Measurements from ENCODE around the gene RGS11. TPM values are rescaled to one million over a fixed set of nuclear protein-coding genes. Genes with fewer than 3 reads are reported as not detected.

Gene RGS11
- total RNA-seq, 2 donors from 2014 or later, result 0.19 to 0.67 TPM

DNA sequence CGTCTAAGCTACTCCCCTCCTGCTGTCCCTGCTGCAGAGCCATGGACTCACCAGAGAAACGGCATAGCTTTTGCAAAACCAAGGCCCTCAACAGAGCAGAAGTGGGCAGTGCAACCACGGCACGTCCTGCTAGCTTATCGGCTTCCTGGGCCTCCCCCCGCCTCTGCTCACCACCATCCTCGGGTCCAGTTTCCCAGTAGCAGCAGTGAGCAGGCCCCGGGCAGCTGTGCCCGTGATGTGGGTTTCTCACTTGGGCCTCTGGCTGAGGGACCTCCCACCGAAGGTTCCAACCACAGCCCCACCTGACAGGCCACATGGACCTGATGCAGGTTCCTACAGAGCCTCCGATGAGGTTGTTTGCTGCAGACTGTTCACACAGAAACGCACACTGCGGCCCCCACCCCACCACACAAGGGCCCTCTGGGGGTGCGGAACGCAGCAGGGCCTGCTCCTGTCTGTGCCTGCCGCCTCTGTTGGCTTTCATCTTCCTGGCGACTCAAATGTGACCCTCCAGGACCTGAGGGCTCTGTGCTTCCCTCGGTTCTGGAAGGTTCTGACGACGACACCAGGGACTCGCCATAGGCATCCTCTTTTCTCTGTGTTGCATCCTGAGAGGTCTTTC, 32.1 kb upstream of the RGS11 start:
- no peak for DNase-seq
- Mint-ChIP-seq H3K9me3 (no peaks in the 10 kb centered on the region), H3K27me3 (ENCODE audit: low read depth) (no peaks in the 10 kb centered on the region), H3K27ac (no peak overlapping the region), H3K36me3 (ENCODE audit: insufficient read depth in 2 of 2) (peaks cover 0 to 2% of the 10 kb centered on the region in 2 donors), H3K4me1 (ENCODE audit: low read depth) (peaks cover 7% of the 10 kb centered on the region), H3K4me3 (no peak overlapping the region)
- ATAC-seq (replicated peaks in 1 of 2), result no peak

DNA sequence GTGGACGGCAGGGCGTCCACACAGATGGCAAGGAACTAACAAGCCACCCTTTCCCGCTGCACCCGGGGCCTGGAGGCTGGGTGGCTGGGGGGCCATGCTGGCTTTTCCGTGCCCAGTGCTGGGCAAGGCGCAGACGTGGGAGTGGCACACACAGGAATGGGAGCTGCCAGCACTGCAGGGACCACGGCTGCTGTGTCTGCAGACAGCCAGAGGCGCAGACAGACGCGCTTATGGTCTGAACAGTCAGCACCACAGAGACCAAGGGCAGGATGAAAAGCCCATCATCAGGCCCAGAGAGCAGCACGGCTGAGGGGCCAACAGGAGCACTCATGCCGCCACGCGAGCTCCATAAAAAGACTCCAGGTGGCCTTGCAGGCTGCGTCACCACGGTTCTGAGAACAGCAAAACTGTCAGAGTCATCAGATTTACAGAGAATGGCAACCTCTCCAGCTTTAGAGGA, 31.2 kb upstream of the RGS11 start:
- H3K9me3 Mint-ChIP-seq, result no peaks in the 10 kb centered on the region
- ATAC-seq (replicated peaks in 1 of 2), result no peak
- peaks cover 0 to 2% of the 10 kb centered on the region in 2 donors for H3K36me3 Mint-ChIP-seq (ENCODE audit: insufficient read depth in 2 of 2)

DNA sequence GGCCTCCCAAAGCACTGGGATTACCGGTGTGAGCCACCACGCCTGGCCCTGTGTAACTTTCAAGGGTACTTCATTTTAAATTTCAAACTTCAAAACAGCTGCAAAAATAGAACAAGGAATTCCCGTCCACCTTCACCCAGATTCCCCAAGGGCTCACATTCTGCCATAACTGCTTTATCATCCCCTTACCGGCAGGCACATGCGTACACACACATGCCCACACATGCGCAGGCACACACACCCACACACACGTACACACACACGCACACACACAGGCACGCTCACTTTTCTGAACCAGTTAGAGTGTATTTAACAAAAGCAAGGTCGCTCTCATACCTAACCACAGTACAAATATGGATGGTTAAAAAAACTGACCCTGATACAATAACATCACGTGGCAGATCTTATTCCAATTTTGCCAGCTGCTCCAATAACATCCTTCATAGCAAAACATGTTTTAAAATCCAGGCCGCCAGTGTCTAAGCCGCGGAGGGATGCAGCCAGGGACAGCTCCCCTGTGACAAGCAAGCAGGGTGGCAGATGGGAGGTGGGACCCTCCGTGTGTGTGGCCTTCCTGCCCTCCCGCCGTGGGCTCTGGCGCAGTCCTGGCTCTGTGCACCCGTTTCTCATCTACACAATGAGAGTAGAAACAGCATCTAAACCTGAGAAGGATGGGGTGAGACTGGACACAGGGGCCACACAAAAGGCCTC, 30.3 kb upstream of the RGS11 start:
- Mint-ChIP-seq H3K4me1 (ENCODE audit: low read depth) (peaks cover 7% of the 10 kb centered on the region), H3K27me3 (ENCODE audit: low read depth) (no peaks in the 10 kb centered on the region), H3K9me3 (no peaks in the 10 kb centered on the region), H3K27ac (no peak overlapping the region), H3K36me3 (ENCODE audit: insufficient read depth in 2 of 2) (peaks cover 0 to 2% of the 10 kb centered on the region in 2 donors), H3K4me3 (no peak overlapping the region)
- DNase-seq (no peak), ATAC-seq (replicated peaks in 1 of 2) (no peak)

More for the DNA sequence above, 31.2 kb upstream of the RGS11 start:
- Mint-ChIP-seq H3K27me3 (ENCODE audit: low read depth) (no peaks in the 10 kb centered on the region), H3K4me1 (ENCODE audit: low read depth) (peaks cover 7% of the 10 kb centered on the region), H3K4me3 (no peak overlapping the region), H3K27ac (no peak overlapping the region)
- no peak for DNase-seq

DNA sequence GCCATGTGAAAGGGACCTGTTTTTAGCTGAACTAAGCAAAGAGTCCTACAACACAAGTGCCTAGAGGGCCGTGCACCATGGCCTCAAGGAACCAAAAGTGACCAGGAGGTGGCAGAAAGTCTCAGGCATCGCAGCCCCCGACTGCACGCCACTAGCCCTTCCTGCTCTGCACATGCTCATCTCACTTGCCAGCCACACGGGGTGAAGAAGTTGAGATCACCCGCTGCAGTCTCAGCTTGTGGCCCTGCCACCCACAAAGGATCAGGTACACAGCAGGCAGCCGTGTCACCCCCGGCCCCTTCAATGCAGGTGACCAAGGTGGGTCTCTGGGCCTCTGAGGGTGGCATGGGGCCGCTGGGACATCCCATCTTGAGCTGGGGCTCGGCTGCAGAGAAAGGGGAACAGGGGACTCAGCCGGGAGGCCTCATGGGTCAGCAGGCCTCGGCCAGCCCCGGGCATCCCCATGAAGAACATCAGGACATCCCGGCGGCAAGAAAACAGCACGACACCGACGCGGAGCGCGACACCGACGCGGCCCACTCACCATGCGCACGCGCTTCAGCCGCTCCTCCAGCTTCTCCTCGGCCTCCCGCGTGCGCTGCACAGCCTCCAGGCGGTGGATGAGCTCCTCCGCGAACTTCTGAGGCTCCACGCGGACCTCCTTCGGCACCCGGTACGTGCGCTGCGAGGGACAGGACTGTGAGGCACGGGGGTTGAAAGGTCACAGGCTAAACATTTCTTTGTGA, 28.2 kb upstream of the RGS11 start:
- Mint-ChIP-seq H3K4me1 (ENCODE audit: low read depth) (peaks cover 2% of the 10 kb centered on the region), H3K27me3 (ENCODE audit: low read depth) (no peaks in the 10 kb centered on the region), H3K4me3 (no peak overlapping the region), H3K36me3 (ENCODE audit: insufficient read depth in 2 of 2) (peaks cover 0 to 2% of the 10 kb centered on the region in 2 donors), H3K27ac (no peak overlapping the region), H3K9me3 (no peaks in the 10 kb centered on the region)
- DNase-seq (no peak), ATAC-seq (replicated peaks in 1 of 2) (no peak)

DNA sequence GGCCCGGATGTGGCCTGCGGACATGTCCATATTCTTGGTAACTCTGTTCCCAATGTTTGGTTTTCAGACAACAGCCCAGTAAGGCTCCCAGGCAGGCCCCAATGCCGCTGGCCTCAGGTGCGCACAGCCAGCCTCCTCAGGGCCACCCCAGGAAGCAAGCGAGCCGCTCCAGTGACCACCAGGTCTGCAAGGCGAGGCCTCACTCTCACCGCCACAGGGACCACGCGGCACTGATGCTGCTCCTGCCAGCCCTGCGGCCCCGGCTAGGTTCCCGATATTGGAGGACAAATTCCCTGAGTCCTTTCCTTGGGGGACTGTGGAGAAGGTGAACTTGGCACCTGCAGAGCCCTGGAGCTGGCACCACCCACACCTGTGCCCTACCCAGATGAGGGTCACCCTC, 26.2 kb upstream of the RGS11 start:
- no peaks in the 10 kb centered on the region for H3K36me3 Mint-ChIP-seq (ENCODE audit: insufficient read depth in 2 of 2)
- no peaks in the 10 kb centered on the region for H3K27me3 Mint-ChIP-seq (ENCODE audit: low read depth)
- H3K27ac Mint-ChIP-seq, result no peak overlapping the region
- no peaks in the 10 kb centered on the region for H3K4me1 Mint-ChIP-seq (ENCODE audit: low read depth)
- DNase-seq (no peak), ATAC-seq (replicated peaks in 1 of 2) (no peak)
- no peak overlapping the region for H3K4me3 Mint-ChIP-seq
- no peaks in the 10 kb centered on the region for H3K9me3 Mint-ChIP-seq

DNA sequence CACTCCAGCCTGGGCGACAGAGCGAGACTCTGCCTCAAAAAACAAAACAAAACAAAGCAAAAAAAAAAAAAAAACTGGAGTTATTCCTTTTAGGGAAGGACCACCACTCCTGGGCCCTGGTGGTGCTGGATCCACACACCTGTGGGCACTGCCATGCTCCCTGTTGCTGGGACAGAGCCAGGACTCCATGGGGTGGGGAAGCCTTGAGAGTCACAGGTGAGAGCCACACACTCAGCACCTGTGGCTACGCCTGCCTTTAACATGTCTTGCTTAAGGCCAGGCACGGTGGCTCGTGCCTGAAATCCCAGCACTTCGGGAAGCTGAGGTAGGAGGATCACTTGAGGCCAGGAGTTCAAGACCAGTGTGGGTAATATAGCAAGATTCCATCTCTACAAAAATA, 25.5 kb upstream of the RGS11 start:
- H3K4me1 Mint-ChIP-seq (ENCODE audit: low read depth), result no peaks in the 10 kb centered on the region
- H3K27ac Mint-ChIP-seq, result no peak overlapping the region
- no peaks in the 10 kb centered on the region for H3K27me3 Mint-ChIP-seq (ENCODE audit: low read depth)
- ATAC-seq (replicated peaks in 1 of 2) (no peak), DNase-seq (no peak)
- no peak overlapping the region for H3K4me3 Mint-ChIP-seq
- H3K9me3 Mint-ChIP-seq, result no peaks in the 10 kb centered on the region
- H3K36me3 Mint-ChIP-seq (ENCODE audit: insufficient read depth in 2 of 2), result no peaks in the 10 kb centered on the region

DNA sequence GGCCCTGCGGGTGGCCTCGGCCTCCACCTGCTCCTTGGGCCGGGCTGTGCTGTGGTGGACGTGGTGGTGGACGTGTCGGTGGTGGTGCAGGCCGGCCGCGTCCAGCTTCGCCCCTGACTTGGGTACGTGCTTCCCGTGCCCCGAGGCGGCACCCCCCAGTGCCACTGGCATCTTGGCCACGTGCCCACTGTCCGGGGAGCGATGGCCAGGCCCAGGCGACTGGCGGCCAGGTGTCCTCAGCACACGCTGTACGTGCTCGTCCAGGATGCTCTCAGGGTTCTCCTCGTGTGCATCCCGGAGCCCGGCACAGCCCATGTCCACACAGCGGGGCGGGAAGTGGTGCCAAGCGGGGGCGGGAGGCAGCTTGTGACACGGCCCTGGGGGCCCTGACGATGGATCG, 22.1 kb upstream of the RGS11 start:
- ATAC-seq (replicated peaks in 1 of 2), result no peak
- no peak overlapping the region for H3K27ac Mint-ChIP-seq
- no peaks in the 10 kb centered on the region for H3K9me3 Mint-ChIP-seq
- no peak overlapping the region for H3K4me3 Mint-ChIP-seq
- no peak for DNase-seq
- H3K36me3 Mint-ChIP-seq (ENCODE audit: insufficient read depth in 2 of 2), result peaks cover 0 to 2% of the 10 kb centered on the region in 2 donors
- H3K4me1 Mint-ChIP-seq (ENCODE audit: low read depth), result no peaks in the 10 kb centered on the region
- no peaks in the 10 kb centered on the region for H3K27me3 Mint-ChIP-seq (ENCODE audit: low read depth)

DNA sequence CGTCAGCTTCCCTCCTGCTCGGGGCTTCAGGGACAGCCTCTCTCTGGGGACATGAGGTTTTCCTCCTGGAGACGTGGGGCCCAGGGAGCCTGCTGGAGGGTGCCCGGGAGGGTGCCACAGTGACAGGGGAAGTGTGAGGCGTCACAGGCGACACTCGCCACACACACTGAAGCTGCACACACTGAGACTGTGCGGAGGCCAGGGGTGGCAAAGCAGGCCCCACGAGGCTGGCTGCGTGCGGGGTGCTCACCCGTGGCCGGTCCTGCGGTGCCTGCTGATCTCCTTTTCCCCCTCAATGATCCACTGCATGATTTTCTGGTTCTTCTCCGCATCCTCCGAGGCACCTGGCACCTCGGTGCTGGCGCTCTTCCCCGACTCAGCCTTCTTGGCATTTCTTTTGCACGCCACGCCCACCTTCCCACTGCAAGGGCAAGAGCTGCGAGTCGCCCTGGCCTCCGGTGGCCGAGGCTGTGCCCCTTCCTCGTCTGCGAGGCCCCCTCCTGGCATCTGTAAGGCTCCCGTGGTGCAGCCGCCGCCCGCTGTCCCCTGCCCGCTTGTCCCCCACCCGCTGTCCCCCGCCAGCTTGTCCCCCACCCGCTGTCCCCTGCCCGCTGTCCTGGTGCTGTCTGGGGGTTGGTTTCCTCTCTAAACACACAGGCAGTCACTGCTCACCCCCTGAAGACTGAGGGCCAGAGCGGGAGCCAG, 21.2 kb upstream of the RGS11 start:
- no peak overlapping the region for H3K27ac Mint-ChIP-seq
- peaks cover 2 to 5% of the 10 kb centered on the region in 2 donors for H3K36me3 Mint-ChIP-seq (ENCODE audit: insufficient read depth in 2 of 2)
- no peak overlapping the region for H3K4me3 Mint-ChIP-seq
- H3K4me1 Mint-ChIP-seq (ENCODE audit: low read depth), result no peaks in the 10 kb centered on the region
- no peak for DNase-seq
- H3K9me3 Mint-ChIP-seq, result no peaks in the 10 kb centered on the region
- no peak for ATAC-seq (replicated peaks in 1 of 2)
- no peaks in the 10 kb centered on the region for H3K27me3 Mint-ChIP-seq (ENCODE audit: low read depth)

DNA sequence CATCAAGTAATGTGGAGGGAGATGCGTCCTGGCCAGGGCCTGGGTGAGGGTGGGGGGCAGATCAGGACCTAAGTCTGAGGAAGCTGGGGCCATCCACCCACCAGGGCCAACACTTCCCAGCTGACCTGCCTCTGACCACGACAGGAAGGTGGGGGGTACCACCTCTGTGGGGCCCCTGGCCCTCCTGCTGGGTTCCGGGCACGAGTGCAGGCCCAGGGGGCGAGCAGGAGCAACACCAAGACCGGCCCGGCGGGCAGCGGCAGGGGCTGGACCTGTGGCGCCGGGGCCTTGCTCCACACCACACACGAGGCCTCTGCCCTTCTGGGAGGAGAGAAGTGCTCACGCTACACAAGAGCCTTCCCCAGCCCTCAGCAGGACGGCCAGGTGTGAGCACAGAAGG, 20.5 kb upstream of the RGS11 start:
- Mint-ChIP-seq H3K4me3 (no peak overlapping the region), H3K4me1 (ENCODE audit: low read depth) (no peaks in the 10 kb centered on the region), H3K27me3 (ENCODE audit: low read depth) (no peaks in the 10 kb centered on the region), H3K36me3 (ENCODE audit: insufficient read depth in 2 of 2) (peaks cover 2 to 5% of the 10 kb centered on the region in 2 donors), H3K9me3 (no peaks in the 10 kb centered on the region), H3K27ac (no peak overlapping the region)
- DNase-seq, result no peak
- ATAC-seq (replicated peaks in 1 of 2), result no peak

DNA sequence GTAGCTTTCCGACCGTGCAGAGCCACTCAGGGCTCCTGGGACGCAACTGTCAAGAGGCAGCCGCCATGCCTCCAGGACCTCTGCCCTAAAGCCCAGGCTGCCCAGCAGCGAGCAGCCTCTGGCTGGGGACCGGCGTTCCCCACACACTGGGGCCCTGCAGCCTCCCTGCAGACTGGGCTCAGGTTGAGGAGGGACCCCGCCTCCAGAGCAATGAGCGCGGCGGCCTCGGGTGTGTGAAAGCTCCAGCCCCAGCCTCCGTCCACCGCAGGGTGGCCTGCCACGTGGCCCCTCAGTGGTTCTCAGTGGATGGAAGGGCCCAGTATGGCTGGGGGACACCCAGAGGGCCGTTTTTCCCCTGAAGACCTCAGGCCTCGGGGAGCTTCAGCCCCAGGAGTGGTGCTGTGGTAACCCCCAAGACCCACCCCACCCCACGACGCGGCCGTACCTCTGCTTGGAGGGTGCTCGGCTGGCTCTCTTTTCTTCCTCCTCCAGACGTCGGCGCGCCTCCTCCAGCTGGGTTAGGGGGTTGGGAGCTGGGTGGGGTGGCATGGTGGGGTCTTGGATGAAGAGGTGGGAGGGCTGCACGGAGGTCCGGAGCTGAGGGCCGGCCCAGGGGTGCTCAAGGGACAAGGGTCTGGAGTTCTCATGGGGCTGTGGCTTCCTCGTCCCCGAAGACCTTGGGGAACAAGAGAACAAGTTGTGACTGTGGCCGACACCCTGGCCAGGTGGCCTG, 17.5 kb upstream of the RGS11 start:
- H3K27ac Mint-ChIP-seq, result no peak overlapping the region
- H3K36me3 Mint-ChIP-seq (ENCODE audit: insufficient read depth in 2 of 2), result peaks cover 2 to 5% of the 10 kb centered on the region in 2 donors
- DNase-seq (no peak), ATAC-seq (replicated peaks in 1 of 2) (no peak)
- H3K4me3 Mint-ChIP-seq, result no peak overlapping the region
- H3K27me3 Mint-ChIP-seq (ENCODE audit: low read depth), result no peaks in the 10 kb centered on the region
- no peaks in the 10 kb centered on the region for H3K4me1 Mint-ChIP-seq (ENCODE audit: low read depth)
- H3K9me3 Mint-ChIP-seq, result no peaks in the 10 kb centered on the region

DNA sequence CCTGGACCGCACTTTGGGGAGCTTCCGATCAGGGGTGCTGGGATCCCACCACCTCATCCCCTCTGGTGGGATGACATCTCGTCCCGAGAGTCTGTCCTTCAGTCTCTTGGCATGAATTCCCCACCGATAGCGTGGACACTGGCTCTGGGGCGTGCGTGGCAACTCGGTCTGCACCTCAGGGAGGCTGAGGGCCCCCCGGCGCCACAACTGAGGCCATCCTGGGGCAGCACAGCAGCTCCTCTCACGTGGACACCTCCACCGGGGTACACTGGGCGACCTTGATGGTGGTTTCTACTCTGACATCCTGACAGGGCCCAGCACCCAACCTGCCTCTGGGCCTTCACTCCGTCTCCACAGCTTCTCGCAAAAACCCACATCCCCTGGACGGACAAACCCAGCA, 15.8 kb upstream of the RGS11 start:
- no peak overlapping the region for H3K27ac Mint-ChIP-seq
- DNase-seq (no peak), ATAC-seq (replicated peaks in 1 of 2) (no peak)
- H3K4me1 Mint-ChIP-seq (ENCODE audit: low read depth), result no peaks in the 10 kb centered on the region
- no peaks in the 10 kb centered on the region for H3K9me3 Mint-ChIP-seq
- no peaks in the 10 kb centered on the region for H3K27me3 Mint-ChIP-seq (ENCODE audit: low read depth)
- no peak overlapping the region for H3K4me3 Mint-ChIP-seq
- H3K36me3 Mint-ChIP-seq (ENCODE audit: insufficient read depth in 2 of 2), result peaks cover 2 to 8% of the 10 kb centered on the region in 2 donors

DNA sequence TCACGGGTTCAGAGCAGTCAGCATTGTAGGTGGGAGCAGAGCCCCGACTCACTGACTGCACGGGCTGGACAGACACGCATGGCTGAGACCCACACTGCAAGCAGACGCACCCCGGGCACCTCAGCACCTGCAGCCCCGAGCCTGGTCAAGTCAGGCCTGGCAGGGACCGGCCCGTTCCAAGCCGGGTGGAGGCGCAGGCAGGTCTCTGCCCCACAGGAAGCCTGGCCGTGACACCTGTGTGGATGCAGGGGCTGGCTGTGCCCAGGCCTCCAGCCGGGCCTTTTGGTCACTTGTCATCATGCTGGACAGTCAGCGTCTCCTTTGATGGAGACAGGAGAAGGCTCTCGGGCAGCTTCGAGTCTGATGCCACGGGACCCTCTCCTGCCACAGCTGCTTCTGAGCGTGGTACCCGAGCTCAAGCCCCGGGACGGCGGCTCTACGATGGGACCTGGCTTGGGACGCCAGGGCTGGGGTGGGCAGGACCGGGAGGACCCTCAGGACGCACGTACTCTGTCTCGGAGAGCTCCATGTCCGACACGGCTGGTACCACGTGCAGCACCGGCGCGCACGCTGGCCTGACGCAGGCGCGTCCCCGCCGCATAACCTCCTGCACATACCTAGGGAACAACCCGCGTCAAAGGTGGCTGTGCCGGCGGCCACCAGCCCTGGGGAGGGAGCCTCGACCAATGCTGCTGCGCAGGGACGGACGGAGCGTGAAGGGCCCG, 15.1 kb upstream of the RGS11 start:
- no peaks in the 10 kb centered on the region for H3K4me1 Mint-ChIP-seq (ENCODE audit: low read depth)
- no peaks in the 10 kb centered on the region for H3K27me3 Mint-ChIP-seq (ENCODE audit: low read depth)
- no peak overlapping the region for H3K4me3 Mint-ChIP-seq
- H3K36me3 Mint-ChIP-seq (ENCODE audit: insufficient read depth in 2 of 2), result peaks cover 2 to 10% of the 10 kb centered on the region in 2 donors
- DNase-seq (no peak), ATAC-seq (replicated peaks in 1 of 2) (no peak)
- H3K27ac Mint-ChIP-seq, result no peak overlapping the region
- H3K9me3 Mint-ChIP-seq, result no peaks in the 10 kb centered on the region
